Panc1 (cell line): ENCODE data around the gene NR1H2. TPM values are rescaled to one million over a fixed set of nuclear protein-coding genes. Genes with fewer than 3 reads are reported as not detected.

Experiments used
- ATAC-seq: fragments of 200-7000 bp; cut with Tn5 transposase; 2 replicates; pipeline ENCODE4 v1.9.1; 2020; ENCODE audit warnings: mild to moderate bottlenecking, moderate library complexity
- BruUV-seq: library from RNA; stranded (reverse); fragments of 400-500 nt; replicated peaks from 2 replicates; lab custom pipeline; 2021; lab: Mats Ljungman, UMichigan
- CTCF ChIA-PET: fragments of 300-600 bp; sonication (Branson Sonifier 250); formaldehyde crosslinking; loops from one replicate; lab custom pipeline; 2022; ENCODE audit warnings: antibody characterized with exemption; lab: Charles Lee
- POLR2A ChIA-PET: fragments of 300-600 bp; sonication (Branson Sonifier 250); formaldehyde crosslinking; loops from one replicate; lab custom pipeline; 2022; ENCODE audit warnings: antibody characterized with exemption; lab: Charles Lee
- DNase-seq: peaks from one replicate; pipeline ENCODE4 v3.0.0-alpha.2; 2010; ENCODE audit warnings: low read depth, low spot score
- H3K27ac ChIP-seq: 2 replicates; pipeline ENCODE4 v1.5.1; 2011; ENCODE audit warnings: mild to moderate bottlenecking, low read length, inconsistent platforms
- H3K27me3 ChIP-seq: fragments of 200-500 bp; sonication (Bioruptor generic); 2 replicates; pipeline ENCODE4 v1.6.0; 2014; ENCODE audit warnings: low read length, inconsistent platforms; ENCODE audit not compliant: control insufficient read depth, insufficient read depth
- H3K36me3 ChIP-seq: fragments of 200-500 bp; sonication (Bioruptor generic); 2 replicates; pipeline ENCODE4 v1.5.1; 2014; ENCODE audit warnings: inconsistent platforms, mild to moderate bottlenecking, low read length, moderate library complexity; ENCODE audit not compliant: control insufficient read depth, insufficient read depth
- H3K4me1 ChIP-seq: 2 replicates; pipeline ENCODE4 v1.5.1; 2011; ENCODE audit warnings: inconsistent platforms, mild to moderate bottlenecking, low read length, moderate library complexity; ENCODE audit not compliant: control insufficient read depth, insufficient read depth
- H3K4me3 ChIP-seq, 2 experiments: 2 replicates each; pipeline ENCODE4 v1.5.1; 2011 to 2012; ENCODE audit warnings: low read depth in 2 of 2, low read length in 2 of 2, mild to moderate bottlenecking in 2 of 2, inconsistent platforms in 1 of 2, moderate library complexity in 1 of 2
- H3K9me3 ChIP-seq: fragments of 200-500 bp; sonication (Bioruptor generic); 2 replicates; pipeline ENCODE4 v1.5.1; 2014; ENCODE audit warnings: low read depth, mild to moderate bottlenecking, inconsistent platforms, low read length, moderate library complexity; ENCODE audit not compliant: control insufficient read depth, insufficient read depth
- CTCF ChIP-seq: fragments of 450-650 bp; IDR thresholded peaks from 2 replicates; pipeline ENCODE4 v1.5.1; 2017; ENCODE audit warnings: mild to moderate bottlenecking
- POLR2AphosphoS5 ChIP-seq: IDR thresholded peaks from 2 replicates; pipeline ENCODE4 v1.6.1; 2012; ENCODE audit warnings: mild to moderate bottlenecking, low read depth, low read length, moderate library complexity
- REST ChIP-seq, 2 experiments: IDR thresholded peaks; 2 replicates each; pipeline ENCODE4 v1.6.1; 2011 to 2012; ENCODE audit warnings: low read depth in 2 of 2, control low read depth in 1 of 2, low read length in 1 of 2, mild to moderate bottlenecking in 1 of 2, moderate library complexity in 1 of 2; ENCODE audit not compliant: insufficient read depth in 1 of 2
- SIN3A ChIP-seq: IDR thresholded peaks from 2 replicates; pipeline ENCODE4 v1.6.1; 2012; ENCODE audit warnings: low read depth, mild to moderate bottlenecking, low read length, moderate library complexity, borderline replicate concordance; ENCODE audit not compliant: insufficient read depth
- TCF7L2 ChIP-seq: IDR thresholded peaks from 2 replicates; pipeline ENCODE4 v1.6.1; 2011; ENCODE audit warnings: mild to moderate bottlenecking, low read depth, low read length, inconsistent platforms
- in situ Hi-C: cut with HindIII; loops from 2 replicates; pipeline ENCODE4 v1.10.0; 2016; ENCODE audit warnings: low sequenced_read_pairs, low pct_unique_long_range_greater_than_20kb
- intact Hi-C: fragments of 100-400 bp; cut with micrococcal nuclease; formaldehyde crosslinking; loops from one replicate; pipeline ENCODE4 v1.10.0; 2022; ENCODE audit not compliant: unreplicated experiment
- total RNA-seq: library from RNA; stranded (reverse); gene quantifications from one replicate; pipeline ENCODE4 v1.2.1, GENCODE V29; 2021; ENCODE audit not compliant: unreplicated experiment

Gene NR1H2
- total RNA-seq, 1 experiment from 2014 or later, result 55.8 TPM

GRCh38 chr19:50383852-50384684 lies 7.8 kb downstream of the NR1H2 start, which contains the start of gene POLD1:
Gene POLD1, plus strand, starts transcription at chr19:50384347. Its CDS starts 14,505 bp downstream, at chr19:50398852.
- DNase-seq, result peak; percentile 78
- no TSS peak for BruUV-seq
- Histone ChIP-seq H3K4me1 (peaks cover 4% of the 10 kb centered on the region), H3K27ac (peak within 1 kb of the TSS; percentile 87), H3K9me3 (no peaks in the 10 kb centered on the region), H3K27me3 (no peaks in the 10 kb centered on the region), H3K36me3 (no peaks in the 10 kb centered on the region), H3K4me3 (peak within 1 kb of the TSS; percentile 72 to 91)
- intact Hi-C loops, result no loop called here
- ChIA-PET CTCF (interaction anchor here (0.6 kb wide), 2 partner anchors 27 to 454 kb away, joined by 4 read pairs; no protein-coding TSS in a partner anchor), POLR2A (no interaction called here)
- ATAC-seq, result peak; percentile 93
- in situ Hi-C loops, result no loop called here
- TF ChIP-seq POLR2AphosphoS5 (peak; percentile 88), TCF7L2 (0 out of 2 replicates have a peak, but pooled peaks have one; percentile 27), SIN3A (peak; percentile 80), CTCF (no peak), REST (IDR thresholded peaks at IDR 0.05; ENCODE audit: insufficient read depth in 1 of 2, low read depth in 2 of 2, low read length in 1 of 2) (0 out of 4 replicates have a peak, but pooled peaks of 1 of the 2 experiments have one; percentile 32)

GRCh38 chr19:50384685-50385535 lies 8.7 kb downstream of the NR1H2 start:
- TSS peak; percentile 81 for BruUV-seq
- no peak for DNase-seq

More at GRCh38 chr19:50384685-50385535, 8.7 kb downstream of the NR1H2 start:
- no peak for TF ChIP-seq TCF7L2
- TF ChIP-seq CTCF, result no peak
- no peak for TF ChIP-seq SIN3A
- no peak for TF ChIP-seq POLR2AphosphoS5
- TF ChIP-seq REST (IDR thresholded peaks at IDR 0.05; ENCODE audit: insufficient read depth in 1 of 2, low read depth in 2 of 2, low read length in 1 of 2), result no peak
- ATAC-seq, result no peak
- intact Hi-C loops, result no loop called here
- POLR2A ChIA-PET, result no interaction called here
- H3K27ac ChIP-seq, result peak overlapping the region; percentile 87
- no peaks in the 10 kb centered on the region for H3K36me3 ChIP-seq
- H3K4me3 ChIP-seq, result peak overlapping the region; percentile 72 to 91
- in situ Hi-C loops, result no loop called here
- no peaks in the 10 kb centered on the region for H3K27me3 ChIP-seq
- CTCF ChIA-PET, result interaction anchor here (0.6 kb wide), 2 partner anchors 28 to 453 kb away, joined by 4 read pairs; no protein-coding TSS in a partner anchor
- H3K4me1 ChIP-seq, result peaks cover 4% of the 10 kb centered on the region
- H3K9me3 ChIP-seq, result no peaks in the 10 kb centered on the region
